ENCODE results near the gene FIBIN.
"Not testable (repeated sequence)": the region's sequence is repeated elsewhere in the genome, so short reads cannot be mapped to it uniquely, and the experiment has no call there.

Gene FIBIN

GRCh38 chr11:26977209-26977608, 16.7 kb upstream of the FIBIN start:
- not testable (repeated sequence) for DNase-seq (ENCODE audit: low spot score)

GRCh38 chr11:26983645-26984044, 10.3 kb upstream of the FIBIN start:
- no peak for DNase-seq (ENCODE audit: low spot score)

- DNase-seq (ENCODE audit: low spot score): no peak
Observed at GRCh38 chr11:26985470-26985869, 8.4 kb upstream of the FIBIN start.

GRCh38 chr11:26985943-26986342, 8.0 kb upstream of the FIBIN start:
- no peak for DNase-seq (ENCODE audit: low spot score)

- DNase-seq (ENCODE audit: low spot score): no peak
Observed at GRCh38 chr11:26987272-26987671, 6.6 kb upstream of the FIBIN start.

- DNase-seq (ENCODE audit: low spot score): no peak
Observed at GRCh38 chr11:26987731-26988130, 6.2 kb upstream of the FIBIN start.

- no peak for DNase-seq (ENCODE audit: low spot score)
Observed at GRCh38 chr11:26992031-26992541, 1.8 kb upstream of the FIBIN start.

- DNase-seq (ENCODE audit: low spot score): no peak
Observed at GRCh38 chr11:26994631-26995095, 751 bp downstream of the FIBIN start.

GRCh38 chr11:26995701-26996460, 2.0 kb downstream of the FIBIN start:
- DNase-seq (ENCODE audit: low spot score): no peak

GRCh38 chr11:26997378-26997777, 3.5 kb downstream of the FIBIN start:
- no peak for DNase-seq (ENCODE audit: low spot score)

- not testable (repeated sequence) for DNase-seq (ENCODE audit: low spot score)
Observed at GRCh38 chr11:27001136-27001730, 7.3 kb downstream of the FIBIN start.

GRCh38 chr11:27002431-27002830, 8.5 kb downstream of the FIBIN start:
- no peak for DNase-seq (ENCODE audit: low spot score)

- no peak for DNase-seq (ENCODE audit: low spot score)
Observed at GRCh38 chr11:27002838-27003237, 8.9 kb downstream of the FIBIN start.

GRCh38 chr11:27004103-27004502, 10.2 kb downstream of the FIBIN start:
- DNase-seq (ENCODE audit: low spot score): no peak

- DNase-seq (ENCODE audit: low spot score): no peak
Observed at GRCh38 chr11:27008811-27009535, 15.1 kb downstream of the FIBIN start.

GRCh38 chr11:27011560-27012233, 17.8 kb downstream of the FIBIN start:
- DNase-seq (ENCODE audit: low spot score): no peak

GRCh38 chr11:27012234-27012921, 18.5 kb downstream of the FIBIN start:
- no peak for DNase-seq (ENCODE audit: low spot score)

- no peak for DNase-seq (ENCODE audit: low spot score)
Observed at GRCh38 chr11:27013781-27014361, 20.0 kb downstream of the FIBIN start.

GRCh38 chr11:27018902-27019529, 25.1 kb downstream of the FIBIN start:
- DNase-seq (ENCODE audit: low spot score): no peak

GRCh38 chr11:27020751-27021150, 26.8 kb downstream of the FIBIN start:
- DNase-seq (ENCODE audit: low spot score): no peak
